Neutrophil (primary cell): Measurements from ENCODE around the gene WFDC9.

Experiments
- H3K27ac ChIP-seq: fragments of 200-600 bp; sonication (generic); 2 replicates; pipeline ENCODE4 v1.5.1; 2016; ENCODE audit warnings: mild to moderate bottlenecking, moderate library complexity
- H3K27me3 ChIP-seq: fragments of 200-600 bp; sonication (generic); 2 replicates; pipeline ENCODE4 v1.6.0; 2016; ENCODE audit warnings: mild to moderate bottlenecking
- H3K36me3 ChIP-seq: fragments of 200-600 bp; sonication (generic); 2 replicates; pipeline ENCODE4 v1.5.1; 2017
- H3K4me1 ChIP-seq, 2 experiments: fragments of 200-600 bp in 1 of 2; sonication (generic) in 1 of 2; 1 replicate in 1 of 2; 2 replicates in 1 of 2; pipeline versions ENCODE4 v1.5.1 to v1.6.1; 2013 to 2016; ENCODE audit warnings: low read depth in 1 of 2, low read length in 1 of 2, mild to moderate bottlenecking in 1 of 2, moderate library complexity in 1 of 2; ENCODE audit not compliant: control insufficient read depth in 1 of 2, insufficient read depth in 1 of 2
- H3K4me3 ChIP-seq, 2 experiments: fragments of 200-600 bp in 1 of 2; sonication (generic) in 1 of 2; 1 replicate in 1 of 2; 2 replicates in 1 of 2; pipeline ENCODE4 v1.5.1; 2013 to 2016; ENCODE audit warnings: low read depth in 1 of 2, low read length in 1 of 2, mild to moderate bottlenecking in 1 of 2, moderate library complexity in 1 of 2
- H3K9me3 ChIP-seq: fragments of 200-600 bp; sonication (generic); 2 replicates; pipeline ENCODE4 v1.5.1; 2016
- TF ChIP-seq, protein P1 (sequence below): fragments of 200-600 bp; sonication (generic); IDR thresholded peaks from 2 replicates; pipeline ENCODE4 v1.5.1; 2016; ENCODE audit warnings: antibody characterized with exemption

WFDC9 gene

DNA sequence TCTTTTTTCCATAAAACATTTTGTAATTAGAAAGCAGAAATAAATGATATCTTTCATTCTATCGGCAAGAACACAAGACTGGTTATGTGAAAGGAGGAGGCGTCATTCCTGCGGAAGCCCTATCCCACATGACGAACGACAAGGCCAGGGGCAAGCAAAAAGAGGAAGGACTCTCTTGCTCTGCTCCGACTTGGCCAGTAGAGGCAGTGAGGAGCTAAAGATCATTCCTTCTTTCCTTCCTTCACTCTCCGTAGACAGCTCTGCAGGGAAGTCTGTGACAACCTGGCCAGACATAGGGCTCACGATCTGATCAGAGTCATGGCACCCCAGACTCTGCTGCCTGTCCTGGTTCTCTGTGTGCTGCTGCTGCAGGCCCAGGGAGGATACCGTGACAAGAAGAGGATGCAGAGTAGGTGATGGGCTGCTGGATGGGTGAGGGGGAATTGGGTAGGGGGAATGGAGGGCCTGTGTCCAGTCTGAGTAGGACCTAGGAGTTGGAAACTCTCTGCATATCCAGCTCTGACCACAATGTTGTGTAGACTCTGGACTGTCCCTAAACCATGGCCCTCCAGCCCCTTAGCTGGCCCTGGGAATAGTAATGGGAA is 1.5 kb downstream of the WFDC9 start, which contains the start of gene WFDC10A:
Gene WFDC10A, plus strand, starts transcription at position 244 of the 605 bp plus-strand sequence. Its CDS starts 75 bp downstream, at position 319.
- no peaks in the 10 kb centered on the region for H3K36me3 ChIP-seq
- no peaks in the 10 kb centered on the region for H3K27me3 ChIP-seq
- TF ChIP-seq, protein P1, sequence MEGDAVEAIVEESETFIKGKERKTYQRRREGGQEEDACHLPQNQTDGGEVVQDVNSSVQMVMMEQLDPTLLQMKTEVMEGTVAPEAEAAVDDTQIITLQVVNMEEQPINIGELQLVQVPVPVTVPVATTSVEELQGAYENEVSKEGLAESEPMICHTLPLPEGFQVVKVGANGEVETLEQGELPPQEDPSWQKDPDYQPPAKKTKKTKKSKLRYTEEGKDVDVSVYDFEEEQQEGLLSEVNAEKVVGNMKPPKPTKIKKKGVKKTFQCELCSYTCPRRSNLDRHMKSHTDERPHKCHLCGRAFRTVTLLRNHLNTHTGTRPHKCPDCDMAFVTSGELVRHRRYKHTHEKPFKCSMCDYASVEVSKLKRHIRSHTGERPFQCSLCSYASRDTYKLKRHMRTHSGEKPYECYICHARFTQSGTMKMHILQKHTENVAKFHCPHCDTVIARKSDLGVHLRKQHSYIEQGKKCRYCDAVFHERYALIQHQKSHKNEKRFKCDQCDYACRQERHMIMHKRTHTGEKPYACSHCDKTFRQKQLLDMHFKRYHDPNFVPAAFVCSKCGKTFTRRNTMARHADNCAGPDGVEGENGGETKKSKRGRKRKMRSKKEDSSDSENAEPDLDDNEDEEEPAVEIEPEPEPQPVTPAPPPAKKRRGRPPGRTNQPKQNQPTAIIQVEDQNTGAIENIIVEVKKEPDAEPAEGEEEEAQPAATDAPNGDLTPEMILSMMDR = peak; percentile 31
- H3K27ac ChIP-seq = no peak within 1 kb of the TSS
- no peak within 1 kb of the TSS for H3K4me3 ChIP-seq
- no peaks in the 10 kb centered on the region for H3K9me3 ChIP-seq
- H3K4me1 ChIP-seq = no peaks in the 10 kb centered on the region

DNA sequence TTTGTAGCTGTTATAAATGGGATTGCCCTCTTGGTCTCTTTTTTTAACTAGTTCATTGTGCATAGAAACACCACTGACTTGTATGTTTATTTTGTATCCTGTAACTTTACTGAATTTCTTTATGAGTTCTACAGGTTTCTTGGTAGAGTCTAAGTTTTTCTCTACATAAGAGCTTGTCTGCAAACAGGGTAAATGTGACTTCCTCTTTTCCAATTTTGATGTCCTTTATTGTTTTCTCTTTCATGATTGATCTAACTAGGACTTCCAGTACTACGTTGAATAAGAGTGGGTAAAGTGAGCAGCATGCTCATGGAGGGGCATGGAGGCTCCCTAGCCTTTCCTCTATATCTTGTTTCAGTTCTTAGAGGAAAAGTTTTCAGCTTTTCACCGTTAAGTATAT is 4.5 kb downstream of the WFDC9 start:
- Histone ChIP-seq H3K9me3 (no peaks in the 10 kb centered on the region), H3K27me3 (peaks cover 18% of the 10 kb centered on the region), H3K4me1 (no peaks in the 10 kb centered on the region), H3K27ac (no peak overlapping the region), H3K36me3 (no peaks in the 10 kb centered on the region), H3K4me3 (no peak overlapping the region)
- TF ChIP-seq, protein P1 = no peak

DNA sequence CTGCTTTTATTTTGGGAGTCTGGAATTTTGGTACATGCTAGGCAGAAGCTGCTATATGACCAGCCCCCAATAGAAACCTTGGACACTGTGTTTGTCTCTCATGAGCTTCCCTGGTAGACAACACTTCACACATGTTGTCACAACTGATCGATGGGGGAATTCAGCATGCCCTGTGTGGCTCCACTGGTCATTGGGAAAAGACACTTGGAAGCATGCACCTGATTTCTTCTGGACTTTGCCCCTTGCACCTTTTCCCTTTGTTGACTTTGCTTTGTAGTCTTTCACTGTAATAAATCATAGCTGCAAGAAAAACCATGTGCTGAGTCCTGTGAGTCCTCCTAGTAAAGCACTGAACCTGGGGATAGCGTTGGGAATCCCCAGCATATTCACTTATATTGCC is 9.5 kb downstream of the WFDC9 start:
- Histone ChIP-seq H3K36me3 (no peaks in the 10 kb centered on the region), H3K4me3 (no peak overlapping the region), H3K4me1 (no peaks in the 10 kb centered on the region), H3K27ac (no peak overlapping the region), H3K27me3 (peaks cover 30% of the 10 kb centered on the region), H3K9me3 (no peaks in the 10 kb centered on the region)
- TF ChIP-seq, protein P1 = no peak

DNA sequence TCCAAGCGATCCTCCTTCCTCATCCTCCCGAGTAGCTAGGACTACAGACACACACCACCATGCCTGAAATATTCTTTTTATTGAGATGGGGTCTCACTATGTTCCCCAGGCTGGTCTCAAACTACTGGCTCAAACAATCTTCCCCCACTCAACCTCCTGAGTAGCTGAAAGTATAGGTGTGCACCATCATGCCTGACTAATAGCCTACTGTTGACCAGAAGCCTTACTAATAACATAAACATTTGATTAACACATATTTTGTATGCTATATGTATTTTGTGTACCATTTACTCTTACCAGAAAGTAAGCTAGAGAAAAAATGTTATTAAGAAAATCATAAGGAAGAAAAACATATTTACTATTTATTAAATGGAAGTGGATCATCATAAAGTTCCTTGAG is 13.5 kb downstream of the WFDC9 start:
- TF ChIP-seq, protein P1 = no peak
- Histone ChIP-seq H3K4me3 (no peak overlapping the region), H3K36me3 (no peaks in the 10 kb centered on the region), H3K4me1 (no peaks in the 10 kb centered on the region), H3K27me3 (peaks cover 33% of the 10 kb centered on the region), H3K9me3 (no peaks in the 10 kb centered on the region), H3K27ac (no peak overlapping the region)

DNA sequence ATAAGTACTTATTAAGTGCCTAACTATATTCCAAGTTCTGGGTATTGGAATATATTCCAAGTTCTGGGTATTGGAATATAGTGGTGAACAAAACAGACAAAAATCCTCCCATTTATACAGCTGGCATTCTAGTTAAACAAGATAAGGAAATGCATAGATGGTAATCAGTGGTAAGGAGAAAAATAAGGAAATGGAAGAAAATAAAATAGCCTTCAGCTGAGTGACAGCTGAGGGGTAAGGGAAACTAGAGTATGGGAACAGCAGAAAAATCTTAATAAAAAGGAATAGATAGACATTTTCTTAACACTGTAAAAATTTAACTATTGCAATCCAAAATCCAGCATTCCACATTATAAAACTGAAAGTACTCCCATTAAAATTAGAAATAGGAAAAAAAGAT is 18.8 kb downstream of the WFDC9 start:
- Histone ChIP-seq H3K36me3 (no peaks in the 10 kb centered on the region), H3K9me3 (no peaks in the 10 kb centered on the region), H3K4me3 (no peak overlapping the region), H3K27me3 (peaks cover 16% of the 10 kb centered on the region), H3K27ac (no peak overlapping the region), H3K4me1 (no peaks in the 10 kb centered on the region)
- TF ChIP-seq, protein P1 = no peak
